ENCODE measurements around the gene C16orf96. TPM values are rescaled to one million over a fixed set of nuclear protein-coding genes. Genes with fewer than 3 reads are reported as not detected.

C16orf96 gene
- total RNA-seq, 2 donors from 2014 or later = 0.52 TPM; not detected in 1

GRCh38 chr16:4609200-4610010 lies 53.3 kb downstream of the C16orf96 start:
- H3K9me3 ChIP-seq = no peaks in the 10 kb centered on the region
- TF ChIP-seq CTCF (IDR thresholded peaks at IDR 0.05) = no peak
- no peak for TF ChIP-seq POLR2A (IDR thresholded peaks at IDR 0.05)
- peaks cover 36% of the 10 kb centered on the region for H3K4me1 ChIP-seq
- no peak for ATAC-seq
- no peak overlapping the region for H3K27ac ChIP-seq
- H3K27me3 ChIP-seq = no peaks in the 10 kb centered on the region
- WGBS, 2 donors = 86 to 95% methylated on average over 22 to 39 of the region's 45 CpGs
- intact Hi-C loops (cut with DNase I) = no loop called here
- DNase-seq = no peak
- H3K4me3 ChIP-seq = no peak overlapping the region
- H3K36me3 ChIP-seq (replicated peaks in 1 of 2; ENCODE audit: insufficient read depth in 1 of 2, low read depth in 2 of 2) = peaks cover 0 to 11% of the 10 kb centered on the region in 2 donors

- Histone ChIP-seq H3K4me3 (no peak overlapping the region), H3K27me3 (no peaks in the 10 kb centered on the region), H3K27ac (no peak overlapping the region), H3K9me3 (no peaks in the 10 kb centered on the region), H3K36me3 (replicated peaks in 1 of 2; ENCODE audit: insufficient read depth in 1 of 2, low read depth in 2 of 2) (peaks cover 0 to 11% of the 10 kb centered on the region in 2 donors), H3K4me1 (peaks cover 42% of the 10 kb centered on the region)
- DNase-seq = no peak
- ATAC-seq = no peak
- intact Hi-C loops (cut with DNase I) = no loop called here
- TF ChIP-seq CTCF (IDR thresholded peaks at IDR 0.05) (no peak), POLR2A (IDR thresholded peaks at IDR 0.05) (no peak)
- WGBS, 2 donors = 90 to 98% methylated on average over 5 to 27 of the region's 32 CpGs
These were observed 54.2 kb downstream of the C16orf96 start for GRCh38 chr16:4610011-4611005.

GRCh38 chr16:4611337-4612021 lies 55.3 kb downstream of the C16orf96 start:
- 86 to 91% methylated on average over 13 to 21 of the region's 22 CpGs for WGBS, 2 donors
- peaks cover 0 to 11% of the 10 kb centered on the region in 2 donors for H3K36me3 ChIP-seq (replicated peaks in 1 of 2; ENCODE audit: insufficient read depth in 1 of 2, low read depth in 2 of 2)
- H3K27ac ChIP-seq = no peak overlapping the region
- H3K27me3 ChIP-seq = no peaks in the 10 kb centered on the region
- H3K9me3 ChIP-seq = no peaks in the 10 kb centered on the region
- peaks cover 48% of the 10 kb centered on the region for H3K4me1 ChIP-seq
- DNase-seq (no peak), ATAC-seq (no peak)
- TF ChIP-seq POLR2A (IDR thresholded peaks at IDR 0.05) (no peak), CTCF (IDR thresholded peaks at IDR 0.05) (no peak)
- H3K4me3 ChIP-seq = no peak overlapping the region
- intact Hi-C loops (cut with DNase I) = no loop called here

- TF ChIP-seq CTCF (IDR thresholded peaks at IDR 0.05) = no peak
- no peak for TF ChIP-seq POLR2A (IDR thresholded peaks at IDR 0.05)
- Histone ChIP-seq H3K4me1 (peaks cover 54% of the 10 kb centered on the region), H3K27me3 (no peaks in the 10 kb centered on the region), H3K9me3 (no peaks in the 10 kb centered on the region), H3K36me3 (replicated peaks in 1 of 2; ENCODE audit: insufficient read depth in 1 of 2, low read depth in 2 of 2) (peaks cover 0 to 11% of the 10 kb centered on the region in 2 donors), H3K27ac (no peak overlapping the region), H3K4me3 (no peak overlapping the region)
- WGBS, 2 donors = 92% methylated on average over 7 of the region's 7 CpGs; no CpG with 5 or more reads in 1 of the 2 donors
- intact Hi-C loops (cut with DNase I) = no loop called here
- ATAC-seq (no peak), DNase-seq (no peak)
These were observed 56.4 kb downstream of the C16orf96 start for GRCh38 chr16:4612474-4612931.

All from body of pancreas (tissue), 4 donors.